NCI-H748 treated with DMSO at 0.1 percent for 48 hours (cell line): Measurements from ENCODE around the gene AP3B2.
"Not testable (repeated sequence)": the region's sequence is repeated elsewhere in the genome, so short reads cannot be mapped to it uniquely, and the experiment has no call there.

Source experiments
- DNase-seq: peaks from one replicate; lab custom pipeline; 2025; lab: John Stamatoyannopoulos, UW

Gene AP3B2

DNA sequence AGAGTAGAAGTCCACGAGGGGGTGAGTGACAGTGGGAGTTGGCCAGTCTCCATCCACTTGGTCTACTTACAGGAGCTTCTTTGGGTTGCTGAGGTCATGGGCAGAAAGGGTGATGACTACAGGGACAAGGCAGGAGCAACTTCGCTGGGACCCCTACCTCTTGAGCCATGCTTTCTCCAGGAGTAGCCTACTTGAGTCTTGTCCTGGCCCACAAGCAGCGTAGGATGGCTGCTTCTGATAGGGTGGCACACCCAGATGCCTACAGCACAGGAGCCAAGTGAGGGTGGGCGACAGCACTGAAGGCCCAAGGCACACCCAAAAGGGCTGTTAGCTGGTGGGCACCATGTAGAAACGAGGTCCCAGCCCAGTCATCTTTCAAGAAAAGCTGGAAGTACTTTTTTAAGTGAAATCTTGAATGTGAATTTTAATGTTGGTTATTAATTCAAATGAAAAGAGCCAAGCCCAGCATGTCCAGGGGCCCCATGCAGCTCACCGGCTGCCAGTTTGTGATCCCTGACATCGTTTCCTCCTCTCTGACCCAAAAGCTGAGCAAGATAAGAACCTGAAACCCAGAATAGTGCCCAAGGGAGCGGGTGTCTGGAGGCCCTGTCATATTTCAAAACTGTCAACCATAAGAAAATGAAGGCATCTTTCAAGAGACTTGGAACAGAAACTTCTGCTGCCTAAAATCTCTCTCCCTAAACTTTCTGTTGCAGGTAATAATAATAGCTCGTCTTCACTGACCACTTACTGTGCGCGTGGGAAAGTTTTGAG, 60.3 kb downstream of the AP3B2 start:
- DNase-seq = no peak

DNA sequence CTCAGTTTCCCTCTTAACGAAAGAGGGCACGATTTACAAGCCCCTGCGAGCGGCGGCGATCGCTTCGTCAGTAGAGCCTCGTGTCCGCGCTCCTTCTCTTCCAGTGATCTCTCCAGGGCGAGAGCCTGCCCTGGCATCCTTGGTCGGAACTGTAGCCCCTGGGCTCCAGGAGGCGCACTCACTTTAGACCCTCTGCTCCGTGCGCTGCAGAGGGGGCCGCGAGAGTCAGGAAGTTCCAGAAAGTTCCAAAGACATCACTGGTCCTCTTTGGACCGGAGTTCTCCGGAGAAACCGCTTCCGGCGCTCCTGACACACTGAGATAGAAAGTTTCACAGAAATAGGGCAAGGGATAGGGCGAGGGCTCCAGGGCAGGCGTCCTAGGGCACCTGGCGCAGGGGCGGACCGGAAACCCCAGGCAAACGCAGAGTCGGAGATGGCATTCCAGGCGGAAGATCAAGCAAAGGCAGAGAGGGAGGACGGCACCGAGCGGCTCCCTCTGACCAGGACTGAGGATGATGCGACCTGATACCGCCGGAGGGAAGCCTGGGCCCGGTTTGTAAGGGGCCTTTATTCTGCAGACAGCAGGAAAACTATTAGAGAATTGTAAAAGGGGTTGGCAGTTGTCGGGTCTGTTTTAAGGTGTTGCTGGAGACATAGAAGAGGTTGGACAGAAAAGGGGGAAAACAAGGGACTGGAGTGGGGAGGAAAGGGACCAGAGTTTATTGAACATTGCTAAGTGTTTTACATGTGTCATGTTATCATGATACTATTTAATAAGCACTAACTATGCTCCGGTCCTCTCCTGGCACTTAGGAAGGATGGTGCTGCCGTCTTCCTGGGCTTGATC, 61.2 kb downstream of the AP3B2 start:
- DNase-seq = no peak

DNA sequence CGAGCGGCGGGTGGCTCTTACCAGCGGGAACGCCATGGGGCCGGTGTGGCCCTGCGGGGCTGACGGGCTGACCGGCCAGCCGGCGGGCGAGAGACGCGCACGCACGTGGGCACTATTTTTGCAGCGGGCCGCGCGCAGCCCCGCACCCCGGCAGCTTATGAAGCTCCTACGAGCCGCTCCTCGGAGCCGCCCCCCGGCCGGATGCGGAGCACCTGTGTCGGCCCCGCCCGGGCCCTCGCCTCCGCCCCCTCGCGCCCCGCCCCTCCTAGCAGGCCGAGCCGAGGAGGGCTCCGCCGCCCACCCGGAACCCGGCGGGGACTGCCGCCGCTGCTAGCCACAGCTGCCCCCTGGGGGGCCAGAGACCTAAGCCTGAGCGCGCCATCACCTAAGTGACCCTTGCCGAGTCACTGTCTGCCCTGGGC, 61.8 kb downstream of the AP3B2 start:
- DNase-seq = no peak

DNA sequence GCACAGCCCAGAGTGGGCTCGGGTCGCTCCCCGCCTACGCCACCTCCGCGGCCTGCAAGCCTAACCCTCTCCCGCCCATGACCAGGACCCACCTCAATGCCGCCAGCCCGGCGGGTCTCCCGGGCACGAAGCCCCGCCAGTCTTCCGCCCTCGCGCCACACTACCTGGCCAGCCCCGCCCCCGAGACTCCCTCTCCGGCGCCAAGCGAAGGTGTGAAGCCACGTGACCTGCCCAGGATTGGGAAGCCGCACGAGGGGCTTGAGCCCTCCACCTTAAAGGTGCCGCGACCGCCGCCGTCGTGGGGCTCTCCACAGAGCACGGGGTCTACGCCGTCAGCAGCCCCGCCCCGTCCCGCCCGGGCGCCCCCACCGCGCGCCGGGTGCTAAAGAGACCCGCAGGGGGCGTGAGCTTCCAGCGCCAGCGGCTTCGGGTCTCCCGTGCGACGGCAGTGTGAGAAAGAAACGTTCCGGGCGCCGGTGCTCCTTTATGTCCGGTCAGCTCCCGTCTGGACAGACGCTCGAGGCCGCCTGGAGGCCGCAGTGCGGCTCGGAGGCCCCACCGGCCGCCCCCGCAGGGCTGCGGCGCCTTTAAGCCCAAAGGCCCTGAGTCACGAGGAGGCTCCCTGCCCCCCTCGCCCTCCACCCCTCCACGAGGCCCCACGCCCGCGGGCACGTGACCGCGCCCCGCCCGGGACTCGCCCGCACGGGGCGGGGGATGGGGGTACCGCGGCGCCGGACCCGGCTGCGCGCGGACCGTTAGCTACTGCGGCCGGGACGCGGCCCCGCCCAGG, 62.4 kb downstream of the AP3B2 start, which contains the start of gene CPEB1:
Gene CPEB1 (minus strand): TSS at position 319 of the 790 bp plus-strand sequence. CDS start 18,904 bp downstream, outside the sequence.
- DNase-seq = no peak

DNA sequence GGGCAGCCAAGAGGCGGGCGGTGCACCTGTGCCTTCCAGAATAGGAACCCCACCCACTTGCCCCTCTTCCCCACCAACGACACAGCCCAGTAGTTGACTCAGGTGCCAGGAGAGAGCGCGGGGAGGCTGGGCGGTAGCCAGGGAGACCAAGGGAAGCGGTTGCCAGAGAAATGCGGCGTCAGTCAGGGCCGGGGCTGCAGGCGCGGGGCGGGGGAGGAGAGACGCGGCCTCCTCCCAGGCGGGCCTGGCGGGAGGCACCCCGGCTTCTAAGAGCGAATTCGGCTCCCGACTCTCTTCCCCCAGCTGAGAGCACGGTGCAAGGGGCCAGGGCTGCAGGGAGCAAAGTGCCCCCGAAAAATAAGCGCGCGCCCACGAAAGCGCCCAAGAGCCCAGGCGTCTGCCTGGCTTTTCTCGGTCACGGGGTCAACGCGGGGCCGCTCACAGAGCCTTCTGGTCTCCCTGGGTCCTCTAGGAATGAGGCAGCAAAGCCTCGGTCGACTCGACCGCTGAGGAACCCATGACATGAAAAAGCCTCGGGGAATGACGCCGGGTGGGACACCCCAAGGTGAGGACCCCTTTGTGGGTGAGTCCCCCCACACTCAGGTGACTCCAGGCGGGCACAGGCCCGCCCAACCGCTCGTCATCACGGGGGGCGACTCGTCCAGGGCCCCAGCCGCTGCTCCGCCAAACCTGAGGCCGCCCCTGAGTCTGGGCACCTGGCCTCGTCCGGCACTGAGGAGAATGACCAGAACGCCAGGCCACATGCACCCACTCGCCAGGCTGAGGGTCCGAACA, 63.2 kb downstream of the AP3B2 start:
- peak; percentile 48 for DNase-seq

DNA sequence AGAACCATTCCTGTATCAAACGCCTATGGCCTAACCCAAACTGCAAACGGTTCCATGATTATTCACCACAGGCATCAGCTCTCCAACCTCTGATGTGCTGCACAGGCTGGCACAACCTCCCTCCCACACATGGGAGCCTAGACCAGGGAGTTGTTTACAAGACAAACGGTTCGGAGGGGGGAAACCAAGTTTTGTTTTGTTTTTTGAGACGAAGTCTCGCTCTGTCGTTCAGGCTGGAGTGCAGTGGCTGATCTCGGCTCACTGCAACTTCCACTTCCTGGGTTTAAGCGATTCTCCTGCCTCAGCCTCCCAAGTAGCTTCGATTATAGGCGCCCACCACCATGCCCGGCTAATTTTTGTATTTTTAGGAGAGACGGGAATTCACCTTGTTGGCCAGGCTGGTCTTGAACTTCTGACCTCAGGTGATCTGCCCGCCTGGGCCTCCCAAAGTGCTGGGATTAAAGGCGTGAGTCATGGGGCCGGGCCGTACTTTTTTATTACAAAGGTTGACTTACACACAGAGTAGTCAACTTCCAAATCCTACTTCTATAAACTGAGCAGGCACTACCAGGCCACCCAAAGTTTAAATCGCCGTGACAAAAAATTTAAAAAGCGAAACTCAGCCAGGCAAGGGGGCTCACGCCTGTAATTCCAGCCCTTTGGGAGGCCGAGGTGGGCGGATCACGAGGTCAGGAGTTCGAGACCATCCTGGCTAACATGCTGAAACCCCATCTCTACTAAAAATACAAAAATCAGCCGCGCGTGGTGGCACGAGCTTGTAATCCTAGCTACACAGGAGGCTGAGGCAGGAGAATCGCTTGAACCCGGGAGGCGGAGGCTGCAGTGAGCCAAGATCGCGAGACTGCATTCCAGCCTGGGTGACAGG, 64.5 kb downstream of the AP3B2 start:
- not testable (repeated sequence) for DNase-seq

DNA sequence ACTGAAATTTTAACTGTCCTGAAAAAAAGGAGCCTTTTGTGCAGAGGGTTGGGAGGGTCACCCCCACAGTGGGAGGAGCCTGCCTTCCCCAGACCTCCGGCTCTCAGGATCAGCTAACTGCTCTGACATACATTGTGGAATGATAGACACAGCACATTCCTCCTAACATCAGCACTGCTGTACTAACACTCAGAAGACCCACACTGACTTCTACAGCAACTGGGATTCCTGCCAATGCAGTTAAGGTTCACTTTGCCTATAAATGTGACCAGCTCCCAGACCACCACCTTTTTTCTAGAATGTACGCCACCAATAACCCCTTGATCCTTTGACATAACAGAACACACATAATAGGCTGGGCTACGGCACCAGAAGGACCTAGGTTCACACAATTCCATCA, 65.7 kb downstream of the AP3B2 start:
- DNase-seq = no peak

DNA sequence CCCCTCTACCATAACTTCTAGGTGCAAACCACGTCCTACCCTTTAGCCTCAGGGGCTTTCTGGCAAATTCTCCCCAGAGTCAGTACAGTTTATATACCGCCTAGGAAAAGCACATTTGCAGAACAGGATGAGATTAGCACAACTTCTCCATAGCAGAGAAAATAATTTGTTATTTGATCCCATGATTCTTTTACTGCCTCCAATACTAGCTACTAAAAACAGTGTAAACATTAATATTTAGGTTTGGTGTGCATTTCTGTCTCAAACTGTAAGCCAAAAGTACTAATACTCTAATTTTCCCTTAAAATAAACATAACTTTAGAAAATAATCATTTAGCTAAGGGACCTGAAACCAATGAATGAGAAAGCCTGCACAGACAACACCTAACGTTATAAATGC, 67.0 kb downstream of the AP3B2 start:
- no peak for DNase-seq

DNA sequence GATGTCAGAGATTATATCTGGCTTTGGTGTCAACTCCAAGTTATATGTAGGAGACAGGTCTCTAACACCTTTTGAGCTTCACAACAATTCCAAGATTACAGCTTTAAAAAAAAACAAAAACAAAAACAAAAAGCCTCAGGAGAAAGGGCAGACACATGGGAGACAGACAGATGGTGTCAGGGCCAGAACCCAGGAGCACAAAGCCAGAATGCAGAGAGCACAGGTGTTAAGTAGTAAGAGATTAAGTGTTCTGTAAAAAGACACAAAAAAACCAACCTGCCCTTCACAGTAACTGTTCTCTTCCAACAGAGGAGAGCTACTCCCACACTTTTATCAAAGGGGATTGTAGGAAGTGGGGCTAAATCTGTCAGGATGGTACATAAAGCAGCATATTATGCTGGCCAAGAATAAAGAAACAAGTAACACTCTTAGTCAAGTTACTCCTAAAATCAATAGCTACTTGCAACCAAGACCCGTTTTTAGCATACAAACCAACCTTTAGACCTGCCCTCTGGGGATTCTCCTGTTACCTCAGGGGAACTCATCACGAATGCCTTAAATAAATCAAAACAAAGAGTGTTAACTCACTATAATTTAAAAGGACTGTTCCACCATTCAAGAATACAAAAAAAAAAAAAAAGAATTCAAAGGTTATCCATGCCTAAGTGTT, 68.4 kb downstream of the AP3B2 start:
- DNase-seq = no peak

DNA sequence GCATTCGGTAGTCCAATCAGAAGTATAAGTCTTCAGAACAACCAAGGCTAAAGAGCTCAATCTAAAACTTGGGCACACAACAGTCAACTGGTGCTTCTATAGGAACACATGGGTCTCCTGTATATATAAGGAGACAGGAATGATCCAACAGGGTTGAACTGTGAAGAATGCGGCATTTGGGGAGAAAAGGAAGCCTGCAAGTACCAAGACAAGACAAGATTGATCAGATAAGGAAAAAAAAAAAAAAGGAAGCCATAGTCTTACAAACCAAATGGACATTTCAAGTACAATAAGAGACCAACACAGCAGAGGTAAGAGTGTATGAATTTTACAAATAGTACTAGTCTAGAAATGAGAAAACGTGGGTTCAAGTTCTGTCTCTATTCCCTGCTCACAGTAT, 69.0 kb downstream of the AP3B2 start:
- DNase-seq = no peak

DNA sequence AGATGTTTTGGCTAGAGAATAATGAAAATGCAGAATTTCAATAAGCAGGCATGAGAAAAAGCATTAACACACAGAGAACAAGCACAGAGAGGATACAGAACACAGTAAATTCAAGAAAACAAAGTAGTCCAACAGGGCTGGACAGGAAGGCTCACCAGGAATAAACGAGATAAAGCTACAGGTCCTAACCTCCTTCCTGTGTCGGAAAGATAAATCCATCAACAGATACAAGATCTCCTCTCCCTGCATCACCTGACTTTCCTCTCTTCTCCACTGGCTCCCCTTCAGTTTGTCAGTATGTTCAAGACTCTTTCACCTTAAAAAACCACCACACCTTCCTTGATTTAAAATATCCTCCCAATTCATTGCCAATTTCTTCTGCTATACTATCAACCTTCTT, 73.9 kb downstream of the AP3B2 start:
- DNase-seq = no peak

DNA sequence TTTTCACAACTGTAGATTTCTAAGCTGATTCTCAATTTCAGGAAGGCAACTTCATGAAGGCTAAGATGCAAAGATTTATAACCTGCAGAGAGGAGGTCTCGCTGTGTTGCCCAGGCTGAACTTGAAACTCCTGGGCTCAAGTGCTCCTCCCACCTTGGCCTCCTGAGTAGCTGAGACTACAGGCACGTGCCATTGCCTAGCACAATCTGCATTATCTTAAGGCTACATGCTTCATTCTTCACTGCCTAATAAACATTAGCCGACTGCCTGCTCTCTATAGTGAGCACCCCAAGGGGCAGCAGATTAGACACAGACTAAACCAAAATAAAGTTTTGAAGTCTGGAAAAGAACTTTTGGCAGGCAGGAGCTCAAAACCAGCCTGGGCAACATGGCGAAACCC, 79.6 kb downstream of the AP3B2 start:
- no peak for DNase-seq

DNA sequence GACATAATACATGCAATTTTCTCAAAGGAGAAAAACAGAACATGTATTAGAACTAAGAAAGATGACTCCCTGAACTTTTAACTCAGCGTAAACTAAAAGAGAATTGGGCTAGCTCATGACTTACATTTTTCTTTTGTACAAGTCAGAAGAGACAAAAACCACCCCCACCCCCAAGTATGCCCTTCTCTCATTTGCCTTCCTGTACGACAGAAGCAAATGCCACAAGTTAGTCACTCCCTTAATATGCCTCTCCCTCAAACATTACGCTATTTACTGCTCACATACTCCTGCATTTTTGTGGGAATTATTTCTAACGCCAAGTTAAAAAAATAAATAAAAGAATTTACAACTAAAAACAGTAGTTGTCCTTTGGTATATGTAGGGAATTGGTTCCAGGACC, 84.5 kb downstream of the AP3B2 start:
- no peak for DNase-seq

DNA sequence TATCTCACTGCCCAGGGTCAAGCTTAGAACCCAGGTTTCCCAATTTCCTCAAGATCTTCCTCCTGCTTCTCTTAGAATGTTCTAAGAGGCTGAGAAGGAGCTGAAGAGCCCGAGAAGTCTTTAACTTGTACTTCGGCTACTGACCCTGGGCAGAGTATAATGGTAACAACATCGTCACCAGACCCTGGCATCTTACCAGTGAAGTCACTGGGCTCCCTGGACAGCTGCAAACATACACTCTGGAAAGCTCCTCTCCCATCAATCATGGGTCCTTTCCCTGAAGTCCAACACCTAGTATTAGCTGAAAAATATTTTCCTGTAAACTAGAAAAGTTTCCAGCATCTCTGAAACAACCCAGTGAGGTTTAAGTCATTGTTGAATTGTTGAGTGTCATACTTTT, 85.2 kb downstream of the AP3B2 start:
- DNase-seq = no peak

DNA sequence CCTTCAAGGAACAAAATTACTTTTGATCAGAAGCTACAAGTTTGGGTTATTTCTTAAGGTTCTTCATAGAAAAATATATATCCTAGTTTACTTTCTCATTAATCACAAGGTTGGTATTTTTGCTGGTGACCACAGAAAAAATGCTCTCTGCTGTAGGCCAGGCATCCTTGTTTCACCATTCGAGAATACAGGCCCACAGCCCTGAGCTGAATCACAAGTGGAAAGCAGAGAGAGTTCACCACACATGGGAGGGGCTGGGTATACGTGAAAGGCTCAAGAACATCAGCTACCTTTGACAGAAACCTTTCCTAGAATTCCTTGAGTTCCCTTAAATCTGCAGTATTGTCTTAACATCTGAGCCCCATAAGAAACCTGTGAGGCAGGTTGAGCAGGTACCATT, 85.7 kb downstream of the AP3B2 start:
- DNase-seq = no peak

DNA sequence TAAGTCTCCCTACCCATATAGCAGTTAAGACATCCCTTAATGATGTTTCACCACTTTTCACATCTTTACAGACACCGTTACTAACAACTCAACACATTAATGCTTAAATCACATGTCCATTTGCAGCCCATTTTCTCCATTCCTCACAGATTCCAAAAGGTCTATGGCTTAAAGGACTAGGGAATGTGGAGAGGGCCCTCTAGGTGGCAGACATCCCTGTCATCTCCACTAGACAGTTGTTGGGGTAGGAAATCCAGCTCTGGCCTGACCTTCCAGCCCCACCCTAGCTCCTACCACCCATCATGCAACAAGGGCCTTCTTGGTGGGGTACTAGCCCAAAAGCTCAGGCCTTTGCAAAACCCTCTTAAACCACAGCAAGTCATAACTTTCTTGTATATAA, 87.7 kb downstream of the AP3B2 start:
- DNase-seq = no peak

DNA sequence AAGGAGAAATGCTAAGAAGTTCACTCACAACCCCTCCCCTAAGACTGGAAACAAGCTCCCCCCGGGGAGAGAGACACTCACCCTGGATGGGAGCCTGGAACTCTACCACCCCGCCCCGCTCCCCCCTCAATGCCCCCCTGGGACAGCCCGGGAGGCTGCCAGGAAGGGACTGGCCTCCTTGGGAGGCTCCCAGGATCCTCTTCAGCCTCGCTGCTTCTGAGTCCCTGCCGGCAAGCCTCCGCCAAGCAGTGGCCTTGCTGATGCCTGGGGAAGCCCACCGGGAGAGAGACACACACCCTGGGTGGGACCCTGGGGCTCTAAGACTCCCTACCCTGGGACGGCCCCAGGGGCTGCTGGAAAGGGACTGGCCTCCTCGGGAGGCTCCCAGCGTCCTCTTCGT, 95.9 kb downstream of the AP3B2 start:
- no peak for DNase-seq

DNA sequence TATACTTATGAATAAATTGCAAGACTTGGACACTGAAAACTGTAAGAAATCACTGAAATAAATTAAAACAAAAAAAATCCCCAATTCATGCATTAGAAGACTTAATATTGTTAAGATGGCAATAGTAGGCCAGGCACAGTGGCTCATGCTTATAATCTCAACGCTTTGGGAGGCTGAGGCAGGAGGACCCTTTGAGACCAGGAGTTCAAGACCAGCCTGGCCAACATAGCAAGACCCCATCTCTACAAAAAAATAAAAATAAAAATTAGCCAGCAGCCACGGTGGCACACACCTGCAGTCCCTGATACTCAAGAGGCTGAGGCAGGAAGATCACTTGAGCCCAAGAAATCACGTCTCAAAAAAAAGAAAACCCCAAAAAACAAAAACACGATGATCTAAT, 98.3 kb downstream of the AP3B2 start:
- DNase-seq = no peak
